Measurements from ENCODE around the gene HOXC12.

HOXC12 gene

GRCh38 chr12:53955776-53956250, 1.1 kb downstream of the HOXC12 start:
- H3K4me3 ChIP-seq (ENCODE audit: low read depth, low read length), result no peak overlapping the region

GRCh38 chr12:53956251-53956887, 1.7 kb downstream of the HOXC12 start:
- no peak overlapping the region for H3K4me3 ChIP-seq (ENCODE audit: low read depth, low read length)

DNA sequence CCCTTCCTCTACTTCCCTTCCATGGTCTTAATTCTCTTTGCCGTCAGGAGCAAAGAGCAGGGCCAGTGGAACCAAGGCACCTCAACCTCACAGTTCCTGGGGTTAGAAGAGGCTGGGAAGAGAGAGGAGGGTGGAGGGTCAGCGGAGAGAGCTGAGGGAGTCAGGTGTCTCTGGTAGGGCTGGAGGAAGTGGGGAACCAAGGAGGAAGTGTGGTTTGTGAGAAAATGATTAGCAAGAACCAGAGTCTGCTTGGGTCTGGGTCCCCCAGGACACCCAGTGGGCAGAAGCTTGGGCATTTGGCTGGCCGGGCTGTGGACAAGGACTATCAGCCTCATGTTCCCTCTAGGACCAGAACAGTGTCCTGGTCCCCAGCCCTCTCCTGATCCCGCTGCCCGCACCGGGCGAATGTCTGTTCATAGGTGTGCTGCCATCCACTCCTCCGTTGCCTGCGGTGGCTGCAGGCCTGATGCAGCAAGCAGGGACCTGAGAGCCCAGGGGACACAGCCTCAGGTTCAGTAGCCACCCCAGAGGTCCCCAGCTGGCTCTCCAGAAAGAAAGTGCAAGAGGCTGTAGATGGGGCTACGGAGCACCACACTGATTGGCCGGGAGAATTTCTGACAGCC, 2.3 kb downstream of the HOXC12 start:
- no peak overlapping the region for H3K4me3 ChIP-seq (ENCODE audit: low read depth, low read length)

DNA sequence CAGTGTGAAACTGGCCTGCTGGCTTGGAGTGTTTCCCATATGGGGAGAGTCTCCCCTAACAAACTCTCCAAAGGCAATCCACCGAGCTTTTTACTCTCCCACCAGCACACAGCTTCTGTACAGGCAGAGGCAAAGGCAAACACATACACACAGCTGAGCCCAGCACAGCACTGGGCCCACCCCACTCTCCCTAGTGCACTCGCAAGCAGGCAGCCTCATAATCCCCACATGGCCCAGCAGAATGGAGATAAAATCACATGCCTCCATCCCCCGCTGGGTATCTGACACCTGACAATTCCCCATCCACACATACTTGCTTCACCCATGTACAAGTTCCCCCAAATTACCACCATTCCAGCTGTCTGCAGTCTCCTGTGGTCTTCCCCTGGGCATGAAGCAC, 3.4 kb downstream of the HOXC12 start:
- no peak overlapping the region for H3K4me3 ChIP-seq (ENCODE audit: low read depth, low read length)

DNA sequence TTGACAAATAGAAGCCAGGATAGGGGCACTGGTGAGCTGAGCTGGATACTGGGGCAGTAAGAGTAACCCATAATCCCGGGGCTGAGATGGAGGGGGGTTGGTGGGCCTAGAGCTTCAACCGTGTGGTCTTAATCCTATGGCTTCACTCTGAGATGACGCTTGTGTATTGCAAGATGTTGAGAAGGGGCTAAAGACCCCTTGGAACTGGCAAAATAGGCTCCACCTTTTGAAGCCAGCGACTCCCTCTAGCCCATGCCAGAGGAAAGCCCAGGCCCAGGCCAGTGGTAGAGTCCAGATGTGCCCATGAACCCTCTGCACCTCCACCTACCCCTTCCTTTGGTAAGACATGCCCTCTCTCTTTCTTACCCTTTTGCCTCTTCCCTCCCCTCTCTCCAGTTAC, 4.6 kb downstream of the HOXC12 start:
- H3K4me3 ChIP-seq (ENCODE audit: low read depth, low read length), result no peak overlapping the region

- no peak overlapping the region for H3K4me3 ChIP-seq (ENCODE audit: low read depth, low read length)
Measured at GRCh38 chr12:53960187-53961024, 5.7 kb downstream of the HOXC12 start.

GRCh38 chr12:53961025-53961761, 6.5 kb downstream of the HOXC12 start:
- H3K4me3 ChIP-seq (ENCODE audit: low read depth, low read length), result no peak overlapping the region

DNA sequence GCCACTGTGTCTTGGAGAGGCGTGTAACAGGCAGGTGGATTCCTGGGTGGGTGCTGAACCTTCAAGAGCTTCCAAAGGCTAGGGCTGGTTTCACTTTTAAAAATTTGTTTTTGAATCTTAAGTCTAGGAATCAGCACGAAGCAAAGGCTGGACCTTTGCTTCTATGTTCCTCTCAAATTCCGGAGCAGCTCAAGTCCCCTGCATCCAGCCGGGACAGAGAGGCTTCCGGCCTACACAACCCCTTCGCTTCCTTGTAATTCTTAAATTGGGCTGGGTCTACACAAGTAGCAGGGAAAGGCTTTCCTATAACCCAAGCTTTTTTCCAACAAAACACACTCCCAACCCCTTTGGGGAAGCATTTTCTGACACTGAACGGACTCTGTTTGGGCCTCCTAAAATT, 8.3 kb downstream of the HOXC12 start:
- H3K4me3 ChIP-seq (ENCODE audit: low read depth, low read length), result no peak overlapping the region

GRCh38 chr12:53963434-53964314, 9.0 kb downstream of the HOXC12 start:
- H3K4me3 ChIP-seq (ENCODE audit: low read depth, low read length), result no peak overlapping the region

GRCh38 chr12:53964315-53964713, 9.6 kb downstream of the HOXC12 start:
- no peak overlapping the region for H3K4me3 ChIP-seq (ENCODE audit: low read depth, low read length)

DNA sequence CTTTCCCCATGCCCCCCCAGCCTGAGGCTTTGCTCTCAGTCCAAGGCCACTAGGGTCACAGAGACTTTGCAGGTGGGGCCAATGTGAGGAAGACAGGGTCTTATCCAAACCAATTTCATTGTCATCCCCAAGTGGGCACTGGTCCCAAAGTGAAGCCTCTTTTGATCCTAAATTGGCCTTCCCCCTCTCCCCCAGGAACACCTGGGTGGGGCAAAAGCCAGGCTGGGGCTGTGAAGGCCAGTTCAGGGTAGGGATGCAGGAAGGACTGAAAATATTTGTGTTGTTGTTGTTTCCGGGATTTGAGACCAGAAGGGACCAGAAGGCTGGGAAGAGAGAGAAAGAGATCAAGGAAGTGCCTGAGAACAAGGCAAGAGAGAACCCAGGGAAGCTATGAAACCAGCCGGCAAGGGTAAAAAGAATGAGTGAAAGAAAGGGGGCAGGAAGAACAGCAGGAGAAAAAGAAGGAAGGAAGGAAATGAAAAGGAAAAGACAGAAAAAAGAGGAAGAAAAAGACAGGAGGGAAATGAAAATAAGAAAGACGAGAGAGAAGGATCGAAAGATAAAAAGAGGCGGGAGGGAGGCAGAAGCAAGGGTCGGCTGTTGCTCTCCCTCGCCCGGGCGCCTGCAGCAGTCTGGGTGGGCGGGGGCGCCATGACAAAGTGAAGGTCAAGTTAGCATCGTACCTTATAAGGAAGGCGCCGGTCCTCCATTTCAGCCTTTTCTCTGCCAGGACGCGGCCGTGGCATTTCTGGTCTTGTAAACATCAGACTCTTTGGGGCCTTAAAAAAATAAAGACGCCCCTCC, 10.8 kb downstream of the HOXC12 start:
- no peak overlapping the region for H3K4me3 ChIP-seq (ENCODE audit: low read depth, low read length)

GRCh38 chr12:53966085-53966384, 11.3 kb downstream of the HOXC12 start:
- no peak overlapping the region for H3K4me3 ChIP-seq (ENCODE audit: low read depth, low read length)

DNA sequence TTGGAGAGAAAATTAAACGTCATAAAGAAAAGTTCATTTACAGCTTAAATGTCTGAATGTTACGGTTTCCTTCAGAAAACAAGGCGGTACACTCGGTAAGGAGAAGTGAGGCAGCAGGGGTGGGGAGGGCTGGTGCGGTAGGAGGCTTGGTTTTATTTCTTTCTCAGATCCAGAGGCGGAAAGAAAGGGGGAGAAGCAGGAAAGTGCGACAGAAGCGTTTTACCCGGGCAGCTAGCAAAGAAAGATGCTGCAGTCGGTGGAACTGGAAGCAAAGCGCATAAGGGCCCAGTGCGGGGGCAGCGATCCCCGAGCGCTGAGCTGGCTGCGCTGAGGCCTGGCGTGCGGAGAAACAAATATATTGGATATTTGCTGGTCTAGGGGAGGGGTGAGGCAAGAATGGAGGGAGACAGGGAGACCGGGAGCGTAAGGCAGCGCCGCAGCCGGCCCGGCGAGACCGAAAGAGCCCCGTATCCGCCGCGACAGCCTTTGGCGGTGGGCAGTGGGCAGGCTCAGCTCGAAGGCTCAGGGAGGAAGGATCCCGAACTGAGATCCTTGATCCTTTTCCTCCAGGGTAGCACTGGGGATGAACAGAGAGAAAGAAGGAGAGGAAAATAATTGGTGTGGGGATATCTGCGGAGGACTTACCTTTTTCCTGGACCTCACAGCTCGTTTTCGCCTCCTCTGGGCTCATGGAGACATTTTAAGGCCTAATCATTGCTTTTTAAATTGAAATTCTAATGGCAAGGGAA, 11.9 kb downstream of the HOXC12 start:
- no peak overlapping the region for H3K4me3 ChIP-seq (ENCODE audit: low read depth, low read length)

DNA sequence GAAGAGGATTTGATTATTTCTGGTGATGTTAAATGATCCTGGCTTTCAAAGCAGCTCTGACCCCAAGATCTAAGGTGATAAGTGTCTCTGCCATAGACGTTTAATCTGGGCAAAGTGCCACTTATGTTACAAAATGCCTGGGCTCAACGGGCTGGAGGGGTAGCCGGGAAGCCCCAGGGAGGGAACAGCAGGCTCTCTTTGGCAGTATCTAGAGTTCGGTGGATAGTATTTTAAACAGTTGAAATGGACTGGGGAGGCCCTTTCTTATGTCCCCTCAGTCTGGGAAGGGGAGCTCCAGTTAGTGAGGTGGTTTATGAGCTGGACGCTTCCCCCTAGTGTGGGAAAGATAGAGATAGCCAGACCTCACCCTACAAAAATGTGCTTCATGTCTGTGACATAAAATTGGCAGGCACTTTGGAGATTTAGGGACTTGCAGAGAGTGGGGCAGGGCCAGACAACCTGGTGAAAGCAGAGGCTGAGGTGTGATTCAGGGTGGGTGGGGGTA, 12.8 kb downstream of the HOXC12 start:
- no peak overlapping the region for H3K4me3 ChIP-seq (ENCODE audit: low read depth, low read length)

GRCh38 chr12:53968214-53969127, 13.8 kb downstream of the HOXC12 start:
- no peak overlapping the region for H3K4me3 ChIP-seq (ENCODE audit: low read depth, low read length)

DNA sequence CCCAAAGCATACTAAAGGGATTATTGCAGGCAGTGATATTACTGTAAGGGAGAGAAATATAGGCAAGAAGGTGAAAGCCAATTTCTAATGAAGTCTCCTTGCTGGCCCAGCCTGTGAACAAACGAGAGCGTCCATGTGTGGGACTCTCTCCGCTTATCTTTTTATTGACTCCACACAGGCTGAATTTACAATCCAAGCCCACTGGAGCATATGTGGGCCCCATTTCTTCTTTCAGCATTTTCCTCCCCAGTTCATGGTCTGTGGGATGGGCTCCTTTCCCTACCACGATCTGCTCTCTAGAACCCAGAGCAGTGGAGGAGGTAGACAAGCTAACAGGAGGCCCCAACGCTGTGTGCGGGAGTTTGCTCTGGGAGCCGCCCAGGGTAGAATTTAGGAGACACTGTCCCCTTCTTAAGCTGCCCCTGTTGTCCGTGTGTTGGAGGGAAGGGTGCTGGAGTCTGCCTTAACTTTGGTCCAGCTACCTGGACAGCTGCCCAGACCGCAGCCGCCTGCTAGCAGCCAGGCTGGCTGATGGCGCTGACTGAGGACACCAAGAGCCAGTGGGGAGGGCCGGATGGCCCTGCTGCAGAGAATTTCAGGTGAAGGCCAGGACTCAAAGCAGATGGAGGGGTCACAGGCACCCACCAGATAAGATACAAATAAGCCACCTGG, 15.0 kb downstream of the HOXC12 start:
- H3K4me3 ChIP-seq (ENCODE audit: low read depth, low read length), result no peak overlapping the region

GRCh38 chr12:53970451-53970850, 15.7 kb downstream of the HOXC12 start:
- no peak overlapping the region for H3K4me3 ChIP-seq (ENCODE audit: low read depth, low read length)
